GM20000 (cell line): ENCODE data around the gene IL16.

ENCODE experiments used
- DNase-seq: peaks from one replicate; pipeline ENCODE4 v3.0.0; 2012; ENCODE audit warnings: low spot score
- TF ChIP-seq, protein P1 (sequence below): IDR thresholded peaks from 2 replicates; pipeline ENCODE4 v1.5.1; 2012; ENCODE audit warnings: mild to moderate bottlenecking, control low read depth; ENCODE audit errors: extremely low read depth, missing control alignments

Gene IL16

DNA sequence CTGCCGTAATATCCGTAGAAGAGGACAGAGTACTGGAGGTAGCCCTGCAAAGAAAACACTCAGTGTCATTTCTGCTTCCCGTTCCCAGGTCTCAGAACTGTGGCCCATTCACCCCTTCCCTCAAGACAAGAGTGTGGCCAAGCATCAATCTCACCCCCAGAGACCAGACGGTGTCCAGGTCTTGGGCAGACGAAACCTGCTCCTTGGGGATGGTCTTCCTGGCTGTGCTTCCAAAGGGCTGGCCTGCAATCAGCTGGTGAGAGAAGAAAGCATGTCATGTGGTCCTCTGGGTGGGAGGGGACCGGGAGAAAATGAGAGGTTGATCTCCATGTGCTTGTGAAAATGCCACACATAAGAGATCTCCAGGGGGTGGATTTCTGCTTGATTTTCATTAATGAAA lies 161.6 kb downstream of the IL16 start:
- no peak for DNase-seq
- TF ChIP-seq, protein P1, sequence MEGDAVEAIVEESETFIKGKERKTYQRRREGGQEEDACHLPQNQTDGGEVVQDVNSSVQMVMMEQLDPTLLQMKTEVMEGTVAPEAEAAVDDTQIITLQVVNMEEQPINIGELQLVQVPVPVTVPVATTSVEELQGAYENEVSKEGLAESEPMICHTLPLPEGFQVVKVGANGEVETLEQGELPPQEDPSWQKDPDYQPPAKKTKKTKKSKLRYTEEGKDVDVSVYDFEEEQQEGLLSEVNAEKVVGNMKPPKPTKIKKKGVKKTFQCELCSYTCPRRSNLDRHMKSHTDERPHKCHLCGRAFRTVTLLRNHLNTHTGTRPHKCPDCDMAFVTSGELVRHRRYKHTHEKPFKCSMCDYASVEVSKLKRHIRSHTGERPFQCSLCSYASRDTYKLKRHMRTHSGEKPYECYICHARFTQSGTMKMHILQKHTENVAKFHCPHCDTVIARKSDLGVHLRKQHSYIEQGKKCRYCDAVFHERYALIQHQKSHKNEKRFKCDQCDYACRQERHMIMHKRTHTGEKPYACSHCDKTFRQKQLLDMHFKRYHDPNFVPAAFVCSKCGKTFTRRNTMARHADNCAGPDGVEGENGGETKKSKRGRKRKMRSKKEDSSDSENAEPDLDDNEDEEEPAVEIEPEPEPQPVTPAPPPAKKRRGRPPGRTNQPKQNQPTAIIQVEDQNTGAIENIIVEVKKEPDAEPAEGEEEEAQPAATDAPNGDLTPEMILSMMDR = no peak

DNA sequence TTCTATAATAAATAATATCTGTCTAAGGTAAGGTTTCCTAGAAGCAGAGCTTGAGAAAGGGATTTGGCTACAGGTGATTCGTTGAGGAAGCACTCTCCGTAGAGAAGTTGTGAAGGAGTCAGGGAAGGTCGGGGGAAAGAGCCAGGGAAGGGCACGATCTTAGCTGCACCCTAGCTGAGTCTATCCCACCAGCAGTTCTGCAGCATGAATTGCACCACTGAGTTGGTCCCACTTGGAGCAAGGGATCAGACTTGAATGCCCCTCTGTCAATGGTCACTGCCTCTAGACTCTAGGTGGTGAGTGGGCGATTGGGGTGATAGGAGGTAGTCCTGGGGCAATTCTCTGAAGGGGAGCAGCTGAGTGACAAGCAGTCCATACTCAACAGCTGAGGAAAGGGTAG lies 163.8 kb downstream of the IL16 start:
- TF ChIP-seq, protein P1 = no peak
- no peak for DNase-seq

DNA sequence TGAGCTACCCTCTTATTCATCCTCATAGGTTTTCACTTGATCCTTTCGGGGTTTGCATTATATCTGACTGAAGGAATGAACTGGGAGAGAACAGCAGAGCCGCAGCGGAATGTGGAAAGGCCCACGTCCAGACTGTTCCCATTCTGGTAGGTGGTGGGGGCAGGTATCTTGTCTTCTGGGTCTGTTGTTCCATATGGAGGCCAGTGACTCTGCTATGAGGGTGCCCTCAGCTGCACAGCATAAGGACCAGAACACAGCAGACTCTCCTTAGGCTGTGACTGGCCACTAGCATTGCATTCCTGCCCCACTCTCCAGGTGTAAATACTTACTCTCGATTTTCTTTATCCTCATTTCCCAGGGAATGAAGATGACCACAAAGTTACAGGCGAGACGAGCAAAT lies 165.2 kb downstream of the IL16 start:
- TF ChIP-seq, protein P1 = no peak

DNA sequence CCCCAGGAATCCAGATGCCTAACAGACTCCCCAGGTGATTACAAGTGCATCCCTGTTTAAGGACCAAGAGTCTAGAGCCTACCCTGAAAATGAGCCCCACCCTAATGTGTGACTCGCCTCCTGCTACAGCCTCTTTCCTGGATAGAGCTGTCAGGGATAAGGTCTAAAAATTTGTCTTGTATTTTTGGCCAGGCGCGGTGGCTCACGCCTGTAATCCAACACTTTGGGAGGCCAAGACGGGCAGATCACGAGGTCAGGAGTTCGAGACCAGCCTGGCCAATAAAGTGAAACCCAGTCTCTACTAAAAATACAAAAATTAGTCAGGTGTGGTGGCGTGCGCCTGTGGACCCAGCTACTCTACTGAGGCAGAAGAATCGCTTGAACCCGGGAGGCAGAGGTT lies 166.1 kb downstream of the IL16 start:
- no peak for DNase-seq
- TF ChIP-seq, protein P1 = no peak

More for the DNA sequence above, 165.2 kb downstream of the IL16 start:
- DNase-seq = no peak

DNA sequence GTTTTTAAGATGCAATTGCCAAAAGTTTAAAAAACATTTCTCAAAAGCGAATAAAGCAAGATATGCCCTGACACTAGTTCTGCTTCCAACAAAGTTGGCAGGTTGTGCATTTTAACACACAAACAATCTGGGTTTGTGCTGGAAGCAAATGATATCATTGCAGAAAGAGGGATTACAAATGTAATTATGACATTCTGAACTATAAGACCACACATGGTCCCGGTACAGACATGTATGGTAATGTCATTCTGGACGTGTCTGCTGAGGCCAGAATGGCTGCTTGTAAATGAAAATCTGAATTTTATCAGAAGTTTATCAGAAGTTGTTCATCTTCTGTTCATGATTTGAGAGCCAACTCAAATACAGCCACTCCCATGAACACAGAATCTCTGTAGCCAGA lies 166.6 kb downstream of the IL16 start:
- TF ChIP-seq, protein P1 = no peak
- DNase-seq = no peak
